WTC11 (cell line): ENCODE measurements around the gene ZBTB7C.

Source experiments
- FOXJ3 ChIP-seq: sonication (generic); formaldehyde crosslinking; IDR thresholded peaks from 2 replicates; pipeline ENCODE4 v1.9.0; 2021; ENCODE audit warnings: missing genetic modification reagents, mild to moderate bottlenecking, borderline replicate concordance
- KAT7 ChIP-seq: sonication (generic); formaldehyde crosslinking; IDR thresholded peaks from 2 replicates; pipeline ENCODE4 v1.8.1; 2023; ENCODE audit warnings: missing genetic modification reagents, mild to moderate bottlenecking, borderline replicate concordance
- RELA ChIP-seq: sonication (generic); formaldehyde crosslinking; IDR thresholded peaks from 2 replicates; pipeline ENCODE4 v1.8.1; 2022; ENCODE audit warnings: missing genetic modification reagents, mild to moderate bottlenecking, borderline replicate concordance
- ZNF423 ChIP-seq: fragments of 250-450 bp; sonication (Bioruptor Pico); IDR thresholded peaks from 2 replicates; pipeline ENCODE4 v2.1.2; 2022; ENCODE audit warnings: mild to moderate bottlenecking, moderate library complexity
- TF ChIP-seq, protein P1 (sequence below): fragments of 200-600 bp; IDR thresholded peaks from 2 replicates; pipeline ENCODE4 v1.8.0; 2022; ENCODE audit warnings: antibody characterized with exemption
- TF ChIP-seq, protein P2 (sequence below): sonication (generic); formaldehyde crosslinking; IDR thresholded peaks from 2 replicates; pipeline ENCODE4 v1.8.1; 2023; ENCODE audit warnings: mild to moderate bottlenecking, missing genetic modification reagents, moderate library complexity
- TF ChIP-seq, protein P3 (sequence below): sonication (generic); formaldehyde crosslinking; IDR thresholded peaks from 2 replicates; pipeline ENCODE4 v1.8.0; 2022; ENCODE audit warnings: mild to moderate bottlenecking, missing genetic modification reagents
- TF ChIP-seq, protein P4 (sequence below): sonication (generic); formaldehyde crosslinking; IDR thresholded peaks from 2 replicates; pipeline ENCODE4 v1.8.1; 2023; ENCODE audit warnings: mild to moderate bottlenecking, missing genetic modification reagents
- TF ChIP-seq, protein P5 (sequence below): sonication (generic); formaldehyde crosslinking; IDR thresholded peaks from 2 replicates; pipeline ENCODE4 v1.8.1; 2022; ENCODE audit warnings: low read depth, missing genetic modification reagents, borderline replicate concordance
- TF ChIP-seq, protein P6 (sequence below): fragments of 250-450 bp; sonication (Bioruptor Pico); conservative IDR thresholded peaks from 2 replicates; pipeline ENCODE4 v1.9.0; 2021; ENCODE audit warnings: mild to moderate bottlenecking

DNA sequence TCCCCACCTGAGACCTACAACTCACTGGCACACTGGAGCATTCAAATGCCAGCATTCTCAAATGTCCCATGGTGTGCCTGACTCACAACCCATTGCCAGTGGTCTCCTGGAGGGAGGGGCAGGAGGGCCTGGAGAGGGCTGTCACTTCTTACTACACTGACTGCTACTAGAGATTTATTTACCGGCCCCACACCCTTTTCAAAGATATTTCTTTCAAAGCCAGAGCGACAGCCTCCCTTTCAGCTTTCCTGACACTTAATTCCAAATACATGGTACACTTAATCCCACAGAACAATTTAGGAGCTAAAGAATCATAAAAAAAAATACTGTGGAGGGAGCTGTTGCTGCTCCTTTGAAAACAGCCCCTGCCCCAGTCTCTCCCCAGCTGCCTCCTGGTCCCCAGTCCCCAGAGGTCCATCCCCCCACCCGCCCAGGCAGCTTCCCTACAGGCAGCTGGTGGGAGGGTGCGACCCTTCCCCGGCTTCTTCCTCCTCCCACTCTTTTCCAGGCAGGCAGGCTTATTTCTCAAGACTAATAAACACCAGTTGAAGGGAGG, 349.6 kb downstream of the ZBTB7C start:
- TF ChIP-seq FOXJ3 (CRISPR knock-in tag) (no peak), ZNF423 (CRISPR knock-in tag) (no peak), RELA (CRISPR knock-in tag) (no peak), KAT7 (no peak)
- TF ChIP-seq, protein P1, sequence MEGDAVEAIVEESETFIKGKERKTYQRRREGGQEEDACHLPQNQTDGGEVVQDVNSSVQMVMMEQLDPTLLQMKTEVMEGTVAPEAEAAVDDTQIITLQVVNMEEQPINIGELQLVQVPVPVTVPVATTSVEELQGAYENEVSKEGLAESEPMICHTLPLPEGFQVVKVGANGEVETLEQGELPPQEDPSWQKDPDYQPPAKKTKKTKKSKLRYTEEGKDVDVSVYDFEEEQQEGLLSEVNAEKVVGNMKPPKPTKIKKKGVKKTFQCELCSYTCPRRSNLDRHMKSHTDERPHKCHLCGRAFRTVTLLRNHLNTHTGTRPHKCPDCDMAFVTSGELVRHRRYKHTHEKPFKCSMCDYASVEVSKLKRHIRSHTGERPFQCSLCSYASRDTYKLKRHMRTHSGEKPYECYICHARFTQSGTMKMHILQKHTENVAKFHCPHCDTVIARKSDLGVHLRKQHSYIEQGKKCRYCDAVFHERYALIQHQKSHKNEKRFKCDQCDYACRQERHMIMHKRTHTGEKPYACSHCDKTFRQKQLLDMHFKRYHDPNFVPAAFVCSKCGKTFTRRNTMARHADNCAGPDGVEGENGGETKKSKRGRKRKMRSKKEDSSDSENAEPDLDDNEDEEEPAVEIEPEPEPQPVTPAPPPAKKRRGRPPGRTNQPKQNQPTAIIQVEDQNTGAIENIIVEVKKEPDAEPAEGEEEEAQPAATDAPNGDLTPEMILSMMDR: no peak
- TF ChIP-seq, protein P2, sequence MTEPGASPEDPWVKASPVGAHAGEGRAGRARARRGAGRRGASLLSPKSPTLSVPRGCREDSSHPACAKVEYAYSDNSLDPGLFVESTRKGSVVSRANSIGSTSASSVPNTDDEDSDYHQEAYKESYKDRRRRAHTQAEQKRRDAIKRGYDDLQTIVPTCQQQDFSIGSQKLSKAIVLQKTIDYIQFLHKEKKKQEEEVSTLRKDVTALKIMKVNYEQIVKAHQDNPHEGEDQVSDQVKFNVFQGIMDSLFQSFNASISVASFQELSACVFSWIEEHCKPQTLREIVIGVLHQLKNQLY (CRISPR knock-in tag): no peak
- TF ChIP-seq, protein P3, sequence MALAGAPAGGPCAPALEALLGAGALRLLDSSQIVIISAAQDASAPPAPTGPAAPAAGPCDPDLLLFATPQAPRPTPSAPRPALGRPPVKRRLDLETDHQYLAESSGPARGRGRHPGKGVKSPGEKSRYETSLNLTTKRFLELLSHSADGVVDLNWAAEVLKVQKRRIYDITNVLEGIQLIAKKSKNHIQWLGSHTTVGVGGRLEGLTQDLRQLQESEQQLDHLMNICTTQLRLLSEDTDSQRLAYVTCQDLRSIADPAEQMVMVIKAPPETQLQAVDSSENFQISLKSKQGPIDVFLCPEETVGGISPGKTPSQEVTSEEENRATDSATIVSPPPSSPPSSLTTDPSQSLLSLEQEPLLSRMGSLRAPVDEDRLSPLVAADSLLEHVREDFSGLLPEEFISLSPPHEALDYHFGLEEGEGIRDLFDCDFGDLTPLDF (CRISPR knock-in tag): no peak
- TF ChIP-seq, protein P4, sequence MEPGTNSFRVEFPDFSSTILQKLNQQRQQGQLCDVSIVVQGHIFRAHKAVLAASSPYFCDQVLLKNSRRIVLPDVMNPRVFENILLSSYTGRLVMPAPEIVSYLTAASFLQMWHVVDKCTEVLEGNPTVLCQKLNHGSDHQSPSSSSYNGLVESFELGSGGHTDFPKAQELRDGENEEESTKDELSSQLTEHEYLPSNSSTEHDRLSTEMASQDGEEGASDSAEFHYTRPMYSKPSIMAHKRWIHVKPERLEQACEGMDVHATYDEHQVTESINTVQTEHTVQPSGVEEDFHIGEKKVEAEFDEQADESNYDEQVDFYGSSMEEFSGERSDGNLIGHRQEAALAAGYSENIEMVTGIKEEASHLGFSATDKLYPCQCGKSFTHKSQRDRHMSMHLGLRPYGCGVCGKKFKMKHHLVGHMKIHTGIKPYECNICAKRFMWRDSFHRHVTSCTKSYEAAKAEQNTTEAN (CRISPR knock-in tag): no peak
- TF ChIP-seq, protein P5, sequence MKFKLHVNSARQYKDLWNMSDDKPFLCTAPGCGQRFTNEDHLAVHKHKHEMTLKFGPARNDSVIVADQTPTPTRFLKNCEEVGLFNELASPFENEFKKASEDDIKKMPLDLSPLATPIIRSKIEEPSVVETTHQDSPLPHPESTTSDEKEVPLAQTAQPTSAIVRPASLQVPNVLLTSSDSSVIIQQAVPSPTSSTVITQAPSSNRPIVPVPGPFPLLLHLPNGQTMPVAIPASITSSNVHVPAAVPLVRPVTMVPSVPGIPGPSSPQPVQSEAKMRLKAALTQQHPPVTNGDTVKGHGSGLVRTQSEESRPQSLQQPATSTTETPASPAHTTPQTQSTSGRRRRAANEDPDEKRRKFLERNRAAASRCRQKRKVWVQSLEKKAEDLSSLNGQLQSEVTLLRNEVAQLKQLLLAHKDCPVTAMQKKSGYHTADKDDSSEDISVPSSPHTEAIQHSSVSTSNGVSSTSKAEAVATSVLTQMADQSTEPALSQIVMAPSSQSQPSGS (CRISPR knock-in tag): no peak
- TF ChIP-seq, protein P6, sequence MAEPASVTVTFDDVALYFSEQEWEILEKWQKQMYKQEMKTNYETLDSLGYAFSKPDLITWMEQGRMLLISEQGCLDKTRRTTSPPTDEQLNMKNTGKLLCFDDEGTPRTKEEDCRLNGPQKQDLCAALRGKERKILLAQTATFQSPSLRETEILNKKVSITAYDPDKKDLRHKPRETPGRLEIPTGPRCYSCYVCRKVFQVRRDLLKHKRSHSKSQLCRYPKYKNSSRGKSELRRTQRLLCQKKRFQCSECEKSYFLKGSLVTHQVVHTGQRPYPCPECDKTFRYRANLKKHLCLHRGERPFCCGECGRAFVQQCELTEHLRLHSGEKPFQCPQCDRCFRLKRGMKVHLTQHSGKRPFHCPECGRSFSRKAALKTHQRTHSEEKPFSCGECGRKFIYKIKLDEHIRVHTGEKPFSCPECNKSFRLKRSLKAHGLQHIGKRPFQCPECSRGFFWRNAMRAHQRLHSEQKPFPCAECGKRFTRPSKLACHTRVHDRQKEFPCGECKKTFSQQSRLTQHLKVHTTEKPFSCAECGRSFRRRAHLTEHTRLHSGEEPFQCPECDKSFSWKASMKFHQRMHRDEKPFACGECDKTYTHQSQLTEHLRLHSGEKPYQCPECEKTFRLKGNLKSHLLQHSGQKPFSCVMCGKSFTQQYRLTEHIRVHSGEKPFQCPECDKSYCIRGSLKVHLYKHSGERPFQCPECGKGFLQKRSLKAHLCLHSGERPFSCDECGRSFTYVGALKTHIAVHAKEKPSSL: no peak
